CD14-positive monocyte (primary cell): Measurements from ENCODE around the gene NKAP. TPM values are rescaled to one million over a fixed set of nuclear protein-coding genes. Genes with fewer than 3 reads are reported as not detected.

Source experiments
- DNase-seq, 3 donors: peaks; one replicate each; pipeline ENCODE4 v3.0.0-alpha.2; 2011 to 2022
- H2AFZ ChIP-seq: 2 replicates; pipeline ENCODE4 v1.6.0; 2012; ENCODE audit warnings: mild to moderate bottlenecking, low read depth, low read length, inconsistent platforms; ENCODE audit not compliant: insufficient read depth, poor library complexity, severe bottlenecking
- H3K27ac ChIP-seq, 2 donors: 1 replicate in 1 of 2; 2 replicates in 1 of 2; pipeline ENCODE4 v1.5.1; 2012 to 2013; ENCODE audit warnings: low read length in 2 of 2, control low read depth in 1 of 2, inconsistent platforms in 1 of 2, low read depth in 1 of 2, mild to moderate bottlenecking in 1 of 2
- H3K27me3 ChIP-seq, 2 donors: one replicate each; pipeline versions ENCODE4 v1.6.0 to v1.6.1; 2011 to 2013; ENCODE audit warnings: low read length in 2 of 2; ENCODE audit not compliant: control insufficient read depth in 2 of 2, insufficient read depth in 2 of 2
- H3K36me3 ChIP-seq, 2 donors: replicated peaks in 1 of 2; 1 replicate in 1 of 2; 2 replicates in 1 of 2; pipeline versions ENCODE4 v1.5.1 to v1.6.1; 2012 to 2013; ENCODE audit warnings: low read length in 2 of 2, control low read depth in 1 of 2, inconsistent platforms in 1 of 2, mild to moderate bottlenecking in 1 of 2; ENCODE audit not compliant: insufficient read depth in 2 of 2, control insufficient read depth in 1 of 2
- H3K4me1 ChIP-seq, 2 donors: 1 replicate in 1 of 2; 2 replicates in 1 of 2; pipeline versions ENCODE4 v1.5.1 to v1.6.1; 2012 to 2013; ENCODE audit warnings: low read length in 2 of 2, control low read depth in 1 of 2, inconsistent platforms in 1 of 2, mild to moderate bottlenecking in 1 of 2, moderate library complexity in 1 of 2; ENCODE audit not compliant: insufficient read depth in 2 of 2, control insufficient read depth in 1 of 2
- H3K4me2 ChIP-seq: replicated peaks from 2 replicates; pipeline ENCODE3; 2012; ENCODE audit warnings: low read length, moderate library complexity, mild to moderate bottlenecking; ENCODE audit not compliant: poor library complexity, severe bottlenecking; ENCODE audit errors: extremely low read depth
- H3K4me3 ChIP-seq, 3 experiments: fragments of 200-600 bp in 1 of 3; sonication (generic) in 1 of 3; replicated peaks in 1 of 3; 1 replicate in 2 of 3; 2 replicates in 1 of 3; pipeline ENCODE4 v1.5.1; 2011 to 2013; ENCODE audit warnings: low read length in 3 of 3, mild to moderate bottlenecking in 3 of 3, control low read depth in 2 of 3, low read depth in 2 of 3, inconsistent platforms in 1 of 3, moderate library complexity in 1 of 3
- H3K79me2 ChIP-seq: 2 replicates; pipeline ENCODE4 v1.6.0; 2012; ENCODE audit warnings: mild to moderate bottlenecking, control low read depth, inconsistent platforms, low read length, moderate library complexity; ENCODE audit not compliant: insufficient read depth
- H3K9ac ChIP-seq: 2 replicates; pipeline ENCODE4 v1.6.0; 2017; ENCODE audit warnings: low read length, mild to moderate bottlenecking; ENCODE audit not compliant: insufficient read depth, poor library complexity, severe bottlenecking
- H3K9me3 ChIP-seq, 2 donors: replicated peaks in 1 of 2; 1 replicate in 1 of 2; 2 replicates in 1 of 2; pipeline versions ENCODE4 v1.5.1 to v1.6.1; 2012 to 2013; ENCODE audit warnings: low read length in 2 of 2, control low read depth in 1 of 2; ENCODE audit not compliant: control insufficient read depth in 1 of 2, insufficient read depth in 1 of 2
- H4K20me1 ChIP-seq: 2 replicates; pipeline ENCODE4 v1.6.0; 2012; ENCODE audit warnings: mild to moderate bottlenecking, low read length, control low read depth, moderate library complexity; ENCODE audit not compliant: insufficient read depth
- H3K27ac Mint-ChIP-seq, 7 donors: one replicate each; pipeline ENCODE4 v1.8.0; 2020; ENCODE audit warnings: mild to moderate bottlenecking in 7 of 7, mixed read lengths in 7 of 7, moderate library complexity in 6 of 7, inconsistent platforms in 2 of 7
- H3K27me3 Mint-ChIP-seq, 3 donors: one replicate each; pipeline ENCODE4 v1.8.0; 2021 to 2022; ENCODE audit warnings: low read depth in 3 of 3, mild to moderate bottlenecking in 3 of 3, mixed read lengths in 3 of 3, moderate library complexity in 3 of 3, inconsistent platforms in 1 of 3
- H3K36me3 Mint-ChIP-seq, 2 donors: one replicate each; pipeline ENCODE4 v1.8.0; 2020; ENCODE audit warnings: mixed read lengths in 2 of 2, inconsistent platforms in 1 of 2, mild to moderate bottlenecking in 1 of 2
- H3K4me1 Mint-ChIP-seq: one replicate; pipeline ENCODE4 v1.8.0; 2020; ENCODE audit warnings: mild to moderate bottlenecking, mixed read lengths
- H3K4me3 Mint-ChIP-seq, 2 donors: one replicate each; pipeline ENCODE4 v1.8.0; 2020; ENCODE audit warnings: mild to moderate bottlenecking in 2 of 2, mixed read lengths in 2 of 2, moderate library complexity in 1 of 2
- H3K9me3 Mint-ChIP-seq, 7 donors: one replicate each; pipeline ENCODE4 v1.8.0; 2020 to 2022; ENCODE audit warnings: mixed read lengths in 7 of 7, mild to moderate bottlenecking in 6 of 7, moderate library complexity in 6 of 7, inconsistent platforms in 2 of 7
- WGBS: methylation state at CpG from one replicate; pipeline ENCODE4 v1.1.5; 2013; ENCODE audit warnings: missing lambda C conversion rate; ENCODE audit not compliant: insufficient coverage; 5-methylcytosine and 5-hydroxymethylcytosine counted together
- intact Hi-C, 2 donors: fragments of 100-400 bp; cut with micrococcal nuclease; formaldehyde crosslinking; loops; one replicate each; pipeline versions ENCODE4 v1.15.0 to v1.15.1; 2023
- polyA plus RNA-seq, 3 donors: library from polyadenylated mRNA; depleted of rRNA in 1 of 3; unstranded in 2 of 3; stranded (reverse) in 1 of 3; fragments of 300-500 nt in 2 of 3; fragments of >200 nt in 1 of 3; fragmentation: Illumina TruSeq in 2 of 3; gene quantifications; 1 replicate in 2 of 3; 2 replicates in 1 of 3; pipeline ENCODE4 v1.2.3, GENCODE V29; 2012 to 2021
- TF ChIP-seq, protein P1 (sequence below): fragments of 200-600 bp; IDR thresholded peaks from one replicate; pipeline ENCODE4 v1.8.0; 2022; ENCODE audit warnings: antibody characterized with exemption, mild to moderate bottlenecking

NKAP gene
- polyA plus RNA-seq, 3 donors, result 2.0 to 2.9 (median 2.1) TPM

- Mint-ChIP-seq H3K36me3 (peaks cover 6 to 7% of the 10 kb centered on the region in 2 donors), H3K27me3 (peaks cover 0 to 9% (median 0%) of the 10 kb centered on the region in 3 donors), H3K9me3 (peaks cover 0 to 5% (median 2%) of the 10 kb centered on the region in 7 donors), H3K4me1 (peaks cover 18% of the 10 kb centered on the region), H3K27ac (peak overlapping the region; percentile 55 to 96 (median 95)), H3K4me3 (peak overlapping the region; percentile 90 to 98)
- Histone ChIP-seq H3K79me2 (peaks cover 20% of the 10 kb centered on the region), H2AFZ (peak overlapping the region; percentile 82), H3K27ac (peak overlapping the region; percentile 87 to 95), H3K9ac (peak overlapping the region; percentile 77), H3K4me2 (peak overlapping the region; percentile 73), H3K27me3 (no peaks in the 10 kb centered on the region), H3K4me3 (peak overlapping the region; percentile 73 to 87 (median 79)), H4K20me1 (no peaks in the 10 kb centered on the region), H3K36me3 (peaks cover 4 to 11% of the 10 kb centered on the region in 2 donors), H3K9me3 (no peaks in the 10 kb centered on the region), H3K4me1 (peaks cover 15 to 16% of the 10 kb centered on the region in 2 donors)
- TF ChIP-seq, protein P1, sequence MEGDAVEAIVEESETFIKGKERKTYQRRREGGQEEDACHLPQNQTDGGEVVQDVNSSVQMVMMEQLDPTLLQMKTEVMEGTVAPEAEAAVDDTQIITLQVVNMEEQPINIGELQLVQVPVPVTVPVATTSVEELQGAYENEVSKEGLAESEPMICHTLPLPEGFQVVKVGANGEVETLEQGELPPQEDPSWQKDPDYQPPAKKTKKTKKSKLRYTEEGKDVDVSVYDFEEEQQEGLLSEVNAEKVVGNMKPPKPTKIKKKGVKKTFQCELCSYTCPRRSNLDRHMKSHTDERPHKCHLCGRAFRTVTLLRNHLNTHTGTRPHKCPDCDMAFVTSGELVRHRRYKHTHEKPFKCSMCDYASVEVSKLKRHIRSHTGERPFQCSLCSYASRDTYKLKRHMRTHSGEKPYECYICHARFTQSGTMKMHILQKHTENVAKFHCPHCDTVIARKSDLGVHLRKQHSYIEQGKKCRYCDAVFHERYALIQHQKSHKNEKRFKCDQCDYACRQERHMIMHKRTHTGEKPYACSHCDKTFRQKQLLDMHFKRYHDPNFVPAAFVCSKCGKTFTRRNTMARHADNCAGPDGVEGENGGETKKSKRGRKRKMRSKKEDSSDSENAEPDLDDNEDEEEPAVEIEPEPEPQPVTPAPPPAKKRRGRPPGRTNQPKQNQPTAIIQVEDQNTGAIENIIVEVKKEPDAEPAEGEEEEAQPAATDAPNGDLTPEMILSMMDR, result no peak
- intact Hi-C loops, result loop anchor here in 1 of 2 donors (10.0 kb wide), 1 partner anchor 477 kb away; the partner anchor contains the start of gene SLC25A5
- DNase-seq, result no peak
- WGBS, result no CpG with 5 or more reads among the region's 13 CpGs
Observed at GRCh38 chrX:119942173-119942819, 1.3 kb downstream of the NKAP start.

GRCh38 chrX:119941336-119941735 is 2.2 kb downstream of the NKAP start:
- no peaks in the 10 kb centered on the region for H4K20me1 ChIP-seq
- H3K4me1 Mint-ChIP-seq, result peaks cover 18% of the 10 kb centered on the region
- no peak overlapping the region for H3K4me3 Mint-ChIP-seq
- no peaks in the 10 kb centered on the region for H3K27me3 ChIP-seq
- no peak overlapping the region for H3K4me3 ChIP-seq
- TF ChIP-seq, protein P1, result no peak
- H3K36me3 Mint-ChIP-seq, result peaks cover 11% of the 10 kb centered on the region in 2 donors
- H3K9me3 ChIP-seq, result no peaks in the 10 kb centered on the region
- H3K9me3 Mint-ChIP-seq, result peaks cover 0 to 5% (median 2%) of the 10 kb centered on the region in 7 donors
- peaks cover 20% of the 10 kb centered on the region for H3K79me2 ChIP-seq
- H3K27ac ChIP-seq, result no peak overlapping the region
- no peak overlapping the region for H2AFZ ChIP-seq
- H3K4me2 ChIP-seq, result no peak overlapping the region
- H3K9ac ChIP-seq, result no peak overlapping the region
- peaks cover 0 to 9% (median 0%) of the 10 kb centered on the region in 3 donors for H3K27me3 Mint-ChIP-seq
- intact Hi-C loops, result loop anchor here in 1 of 2 donors (10.0 kb wide), 1 partner anchor 477 kb away; the partner anchor contains the start of gene SLC25A5
- H3K4me1 ChIP-seq, result peaks cover 15 to 16% of the 10 kb centered on the region in 2 donors
- no peak for DNase-seq
- H3K36me3 ChIP-seq, result peaks cover 10 to 20% of the 10 kb centered on the region in 2 donors
- peak overlapping the region in 3 of 7 donors; percentile 12 to 32 (median 21) for H3K27ac Mint-ChIP-seq
